Measurements from ENCODE around the gene GBA3. TPM values are rescaled to one million over a fixed set of nuclear protein-coding genes. Genes with fewer than 3 reads are reported as not detected.

Gene GBA3
- total and polyA plus RNA-seq, 12 donors = not detected

GRCh38 chr4:22744478-22745062 is 51.8 kb downstream of the GBA3 start:
- WGBS, 2 donors = 92% methylated on average over 8 of the region's 8 CpGs
- no peak overlapping the region for H3K27ac ChIP-seq
- no peaks in the 10 kb centered on the region for H3K27me3 ChIP-seq
- no peaks in the 10 kb centered on the region for H3K9me3 ChIP-seq
- H3K4me3 ChIP-seq = no peak overlapping the region
- DNase-seq (no peak), ATAC-seq (no peak)
- intact Hi-C loops (cut with DNase I) = no loop called here
- no peaks in the 10 kb centered on the region for H3K36me3 ChIP-seq
- TF ChIP-seq, protein P1, sequence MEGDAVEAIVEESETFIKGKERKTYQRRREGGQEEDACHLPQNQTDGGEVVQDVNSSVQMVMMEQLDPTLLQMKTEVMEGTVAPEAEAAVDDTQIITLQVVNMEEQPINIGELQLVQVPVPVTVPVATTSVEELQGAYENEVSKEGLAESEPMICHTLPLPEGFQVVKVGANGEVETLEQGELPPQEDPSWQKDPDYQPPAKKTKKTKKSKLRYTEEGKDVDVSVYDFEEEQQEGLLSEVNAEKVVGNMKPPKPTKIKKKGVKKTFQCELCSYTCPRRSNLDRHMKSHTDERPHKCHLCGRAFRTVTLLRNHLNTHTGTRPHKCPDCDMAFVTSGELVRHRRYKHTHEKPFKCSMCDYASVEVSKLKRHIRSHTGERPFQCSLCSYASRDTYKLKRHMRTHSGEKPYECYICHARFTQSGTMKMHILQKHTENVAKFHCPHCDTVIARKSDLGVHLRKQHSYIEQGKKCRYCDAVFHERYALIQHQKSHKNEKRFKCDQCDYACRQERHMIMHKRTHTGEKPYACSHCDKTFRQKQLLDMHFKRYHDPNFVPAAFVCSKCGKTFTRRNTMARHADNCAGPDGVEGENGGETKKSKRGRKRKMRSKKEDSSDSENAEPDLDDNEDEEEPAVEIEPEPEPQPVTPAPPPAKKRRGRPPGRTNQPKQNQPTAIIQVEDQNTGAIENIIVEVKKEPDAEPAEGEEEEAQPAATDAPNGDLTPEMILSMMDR (IDR thresholded peaks at IDR 0.05) = no peak
- H3K4me1 ChIP-seq = peaks cover 0 to 3% (median 0%) of the 10 kb centered on the region in 9 donors

DNA sequence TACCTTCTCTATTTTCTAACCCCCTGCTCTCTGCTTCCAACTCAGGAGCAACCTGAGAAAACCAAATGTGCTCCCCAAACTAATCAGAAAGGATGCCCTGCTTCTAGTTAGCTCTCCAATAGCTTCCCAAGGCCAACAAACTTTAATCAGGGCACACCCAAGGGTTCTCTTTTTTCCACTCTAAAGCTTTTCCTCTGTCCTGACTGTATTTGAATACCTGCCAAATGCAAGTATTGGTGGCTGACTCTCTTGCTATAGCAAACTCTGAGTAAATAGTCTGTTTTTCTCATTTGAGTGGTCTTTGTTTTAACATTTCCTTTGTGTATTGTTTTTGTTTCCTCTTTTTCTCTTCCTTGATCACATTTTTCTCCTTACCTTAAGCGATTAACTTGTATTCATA is 52.5 kb downstream of the GBA3 start:
- Histone ChIP-seq H3K4me3 (no peak overlapping the region), H3K36me3 (no peaks in the 10 kb centered on the region), H3K27ac (no peak overlapping the region), H3K9me3 (no peaks in the 10 kb centered on the region), H3K4me1 (peaks cover 0 to 3% (median 0%) of the 10 kb centered on the region in 9 donors), H3K27me3 (no peaks in the 10 kb centered on the region)
- WGBS, 2 donors = 57 to 65% methylated on average over 1 of the region's 1 CpG
- TF ChIP-seq, protein P1 (IDR thresholded peaks at IDR 0.05) = no peak
- ATAC-seq = no peak
- intact Hi-C loops (cut with DNase I) = no loop called here
- no peak for DNase-seq

GRCh38 chr4:22754116-22754515 is 61.4 kb downstream of the GBA3 start:
- no peak overlapping the region for H3K27ac ChIP-seq
- TF ChIP-seq, protein P1 (IDR thresholded peaks at IDR 0.05) = no peak
- 78 to 79% methylated on average over 2 of the region's 2 CpGs for WGBS, 2 donors
- ATAC-seq (no peak), DNase-seq (no peak)
- H3K4me3 ChIP-seq = no peak overlapping the region
- no peaks in the 10 kb centered on the region for H3K27me3 ChIP-seq
- intact Hi-C loops (cut with DNase I) = no loop called here
- no peaks in the 10 kb centered on the region for H3K4me1 ChIP-seq
- no peaks in the 10 kb centered on the region for H3K36me3 ChIP-seq
- H3K9me3 ChIP-seq = peaks cover 0 to 14% (median 0%) of the 10 kb centered on the region in 11 donors

GRCh38 chr4:22762548-22762947 is 69.8 kb downstream of the GBA3 start:
- TF ChIP-seq, protein P1 (IDR thresholded peaks at IDR 0.05) = no peak
- intact Hi-C loops (cut with DNase I) = no loop called here
- Histone ChIP-seq H3K4me3 (no peak overlapping the region), H3K9me3 (no peaks in the 10 kb centered on the region), H3K4me1 (no peaks in the 10 kb centered on the region), H3K27me3 (no peaks in the 10 kb centered on the region), H3K36me3 (no peaks in the 10 kb centered on the region), H3K27ac (no peak overlapping the region)
- ATAC-seq = no peak
- WGBS, 2 donors = 68 to 79% methylated on average over 2 of the region's 2 CpGs
- DNase-seq = no peak
